ENCODE data around the gene SIPA1L3.

The SIPA1L3 gene

DNA sequence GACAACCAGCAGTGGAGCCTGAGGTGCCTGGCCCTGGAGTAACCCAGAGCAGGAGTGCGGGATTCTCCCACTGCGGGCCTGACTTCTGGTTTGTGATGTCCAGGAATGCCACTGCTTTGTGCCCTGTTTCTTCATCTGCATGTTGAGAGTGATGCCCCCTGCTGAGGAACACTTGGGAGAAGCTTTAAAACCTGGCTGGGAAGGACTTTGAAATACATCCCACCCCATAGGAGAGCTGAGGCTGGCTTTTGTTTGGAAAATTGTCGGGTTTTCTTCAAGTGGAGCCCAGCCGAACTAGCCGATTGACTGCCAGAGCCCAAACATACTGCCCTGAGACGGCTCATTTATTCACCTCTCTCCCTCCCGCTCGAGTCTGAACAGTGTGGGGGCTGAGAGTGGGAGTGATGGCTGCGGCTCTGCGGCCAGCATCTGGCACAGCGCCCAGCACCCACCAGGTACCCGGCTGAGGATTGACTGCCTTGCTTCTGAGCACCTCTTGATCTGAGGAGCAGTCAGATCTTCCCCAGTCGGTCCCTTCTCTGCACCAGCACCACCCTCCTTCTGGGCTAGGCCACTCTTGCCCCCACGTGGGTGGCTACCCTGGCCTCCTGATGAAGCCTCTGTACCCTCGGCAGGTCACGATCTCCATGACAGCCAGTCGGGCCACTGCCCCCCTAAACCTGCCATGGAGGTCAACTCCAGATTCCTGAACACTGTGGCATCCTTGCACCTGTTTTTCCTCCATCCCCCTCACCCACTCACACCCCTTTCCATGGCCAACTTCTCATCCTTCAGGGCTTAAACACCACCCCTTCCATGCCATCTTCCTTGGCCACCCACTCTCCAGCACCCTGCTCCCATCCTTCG is 148.9 kb downstream of the SIPA1L3 start:
- TF ChIP-seq, protein P1, sequence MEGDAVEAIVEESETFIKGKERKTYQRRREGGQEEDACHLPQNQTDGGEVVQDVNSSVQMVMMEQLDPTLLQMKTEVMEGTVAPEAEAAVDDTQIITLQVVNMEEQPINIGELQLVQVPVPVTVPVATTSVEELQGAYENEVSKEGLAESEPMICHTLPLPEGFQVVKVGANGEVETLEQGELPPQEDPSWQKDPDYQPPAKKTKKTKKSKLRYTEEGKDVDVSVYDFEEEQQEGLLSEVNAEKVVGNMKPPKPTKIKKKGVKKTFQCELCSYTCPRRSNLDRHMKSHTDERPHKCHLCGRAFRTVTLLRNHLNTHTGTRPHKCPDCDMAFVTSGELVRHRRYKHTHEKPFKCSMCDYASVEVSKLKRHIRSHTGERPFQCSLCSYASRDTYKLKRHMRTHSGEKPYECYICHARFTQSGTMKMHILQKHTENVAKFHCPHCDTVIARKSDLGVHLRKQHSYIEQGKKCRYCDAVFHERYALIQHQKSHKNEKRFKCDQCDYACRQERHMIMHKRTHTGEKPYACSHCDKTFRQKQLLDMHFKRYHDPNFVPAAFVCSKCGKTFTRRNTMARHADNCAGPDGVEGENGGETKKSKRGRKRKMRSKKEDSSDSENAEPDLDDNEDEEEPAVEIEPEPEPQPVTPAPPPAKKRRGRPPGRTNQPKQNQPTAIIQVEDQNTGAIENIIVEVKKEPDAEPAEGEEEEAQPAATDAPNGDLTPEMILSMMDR (IDR thresholded peaks at IDR 0.05; ENCODE audit: low read depth, low read length, missing control alignments): no peak
- no peak overlapping the region for H3K4me3 ChIP-seq (replicated peaks; ENCODE audit: low read depth, low read length)
- DNase-seq (ENCODE audit: extremely low read depth, low read depth): no peak

DNA sequence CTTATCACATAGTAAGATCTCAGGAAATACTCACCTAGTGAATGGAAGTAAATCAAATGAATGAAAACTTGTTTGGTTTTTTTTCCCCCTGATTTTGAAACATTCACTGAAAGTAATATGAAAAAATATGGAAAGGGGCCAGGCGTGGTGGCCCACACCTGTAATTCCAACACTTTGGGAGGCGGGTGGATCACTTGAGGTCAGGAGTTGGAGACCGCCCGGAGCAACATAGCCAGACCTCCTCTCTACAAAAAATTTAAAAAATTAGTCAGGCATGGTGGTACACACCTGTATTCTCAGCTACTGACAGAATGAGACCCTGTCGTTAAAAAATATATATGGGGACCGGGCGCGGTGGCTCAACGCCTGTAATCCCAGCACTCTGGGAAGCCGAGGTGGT is 149.6 kb downstream of the SIPA1L3 start:
- H3K4me3 ChIP-seq (replicated peaks; ENCODE audit: low read depth, low read length): no peak overlapping the region
- TF ChIP-seq, protein P1 (IDR thresholded peaks at IDR 0.05; ENCODE audit: low read depth, low read length, missing control alignments): no peak
- DNase-seq (ENCODE audit: extremely low read depth, low read depth): no peak

DNA sequence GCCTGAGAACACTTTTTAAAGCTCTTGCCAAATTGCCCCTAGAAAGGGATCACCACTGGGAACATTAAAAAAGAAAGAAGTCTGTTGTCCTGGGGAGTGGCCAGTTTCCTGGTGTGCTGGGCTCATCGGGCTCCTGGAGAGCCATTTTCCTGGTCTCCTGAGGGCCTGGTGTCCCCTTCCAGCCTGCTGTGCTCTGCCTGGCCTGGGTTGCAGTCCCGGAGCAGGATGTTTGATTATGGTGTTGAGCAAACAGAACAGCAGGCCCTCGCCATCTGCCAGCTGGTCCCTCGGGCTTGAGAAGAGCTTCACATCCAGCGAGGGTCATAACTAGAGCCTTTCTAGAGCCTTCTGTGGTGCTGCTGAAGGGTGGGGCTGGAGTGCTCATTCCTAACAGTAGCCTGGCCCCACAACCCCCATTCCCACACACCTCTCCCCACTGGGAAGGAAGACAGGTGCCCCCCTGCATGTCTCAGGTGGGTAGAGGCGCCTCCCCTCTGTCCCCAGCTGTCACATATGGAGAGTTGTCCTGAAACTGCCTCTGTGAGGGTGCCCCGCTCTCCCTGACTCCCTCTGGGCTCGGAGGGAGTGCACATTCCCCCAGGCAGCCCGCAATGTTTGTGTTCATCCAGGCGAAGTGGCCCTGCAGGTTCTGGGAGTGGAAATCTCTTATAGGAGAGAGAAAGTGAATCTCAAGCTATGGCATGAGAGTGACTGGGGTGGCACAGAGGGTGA is 151.1 kb downstream of the SIPA1L3 start:
- H3K4me3 ChIP-seq (replicated peaks; ENCODE audit: low read depth, low read length): no peak overlapping the region
- TF ChIP-seq, protein P1 (IDR thresholded peaks at IDR 0.05; ENCODE audit: low read depth, low read length, missing control alignments): no peak
- DNase-seq (ENCODE audit: extremely low read depth, low read depth): no peak

DNA sequence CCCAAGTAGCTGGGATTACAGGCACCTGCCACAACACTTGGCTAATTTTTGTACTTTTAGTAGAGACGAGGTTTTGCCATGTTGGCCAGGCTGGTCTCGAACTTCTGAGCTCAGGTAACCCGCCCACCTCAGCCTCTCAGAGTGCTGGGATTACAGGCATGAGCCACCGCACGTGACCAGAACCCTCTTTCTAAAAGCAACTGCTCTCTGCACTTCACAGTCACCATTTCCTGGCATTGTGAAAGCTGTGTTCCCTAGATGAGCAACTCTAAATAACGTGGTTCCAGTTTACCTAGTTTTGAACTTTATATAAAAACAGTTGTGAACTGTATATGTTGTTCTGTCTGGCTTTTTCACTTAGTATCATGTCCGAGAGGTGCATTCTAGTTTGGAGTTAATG is 152.9 kb downstream of the SIPA1L3 start:
- DNase-seq (ENCODE audit: extremely low read depth, low read depth): no peak
- no peak overlapping the region for H3K4me3 ChIP-seq (replicated peaks; ENCODE audit: low read depth, low read length)
- TF ChIP-seq, protein P1 (IDR thresholded peaks at IDR 0.05; ENCODE audit: low read depth, low read length, missing control alignments): no peak

DNA sequence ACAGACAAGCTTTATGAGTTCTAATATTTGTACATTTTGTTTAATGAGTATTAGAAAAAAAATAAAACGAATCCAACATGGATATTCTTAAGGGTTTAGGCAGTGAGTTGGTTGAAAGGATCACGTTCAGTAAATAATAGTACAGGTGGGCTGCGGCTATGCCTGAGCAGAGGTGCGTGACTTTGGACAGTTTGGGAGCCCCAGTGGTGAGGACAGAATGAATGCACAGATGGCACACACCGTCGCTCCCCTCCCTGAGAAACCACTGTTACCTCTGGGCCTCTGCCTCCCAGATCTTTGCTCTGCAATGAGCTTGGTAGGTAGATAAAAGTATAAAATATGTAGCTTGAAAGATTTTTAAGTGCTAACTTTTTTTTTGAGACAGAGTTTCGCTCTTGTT is 153.3 kb downstream of the SIPA1L3 start:
- TF ChIP-seq, protein P1 (IDR thresholded peaks at IDR 0.05; ENCODE audit: low read depth, low read length, missing control alignments): no peak
- no peak for DNase-seq (ENCODE audit: extremely low read depth, low read depth)
- H3K4me3 ChIP-seq (replicated peaks; ENCODE audit: low read depth, low read length): no peak overlapping the region

DNA sequence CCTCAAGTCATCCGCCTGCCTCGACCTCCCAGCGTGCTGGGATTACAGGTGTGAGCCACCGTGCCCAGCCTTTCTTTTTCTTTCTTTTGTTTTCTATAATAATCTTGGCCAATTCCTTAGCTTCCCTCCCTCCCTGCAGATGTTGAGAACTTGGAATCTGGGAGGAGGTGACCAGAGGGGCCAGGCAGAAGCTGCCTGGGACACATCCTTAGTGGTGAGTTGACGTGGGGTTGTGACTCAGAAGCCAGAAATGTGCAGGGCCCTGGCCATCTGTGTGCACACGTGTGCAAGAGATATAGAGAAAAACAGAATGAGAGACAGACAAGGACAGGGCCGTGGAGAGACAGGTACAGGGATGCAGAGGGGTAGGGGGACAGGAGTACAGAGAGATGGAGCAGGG is 154.3 kb downstream of the SIPA1L3 start:
- peak; percentile 79 for DNase-seq (ENCODE audit: extremely low read depth, low read depth)
- no peak overlapping the region for H3K4me3 ChIP-seq (replicated peaks; ENCODE audit: low read depth, low read length)
- TF ChIP-seq, protein P1 (IDR thresholded peaks at IDR 0.05; ENCODE audit: low read depth, low read length, missing control alignments): no peak

All from HFF-Myc (cell line).